GM18867 (cell line): ENCODE measurements around the gene EYA4.
A peak's percentile ranks its signal among the peaks of the same experiment; 100 is the strongest.

Experiments
- ATAC-seq: cut with Tn5 transposase; IDR thresholded peaks from one replicate; pipeline ENCODE4 v1.9.1; 2021; ENCODE audit warnings: mild to moderate bottlenecking, moderate library complexity; ENCODE audit not compliant: unreplicated experiment

Gene EYA4

DNA sequence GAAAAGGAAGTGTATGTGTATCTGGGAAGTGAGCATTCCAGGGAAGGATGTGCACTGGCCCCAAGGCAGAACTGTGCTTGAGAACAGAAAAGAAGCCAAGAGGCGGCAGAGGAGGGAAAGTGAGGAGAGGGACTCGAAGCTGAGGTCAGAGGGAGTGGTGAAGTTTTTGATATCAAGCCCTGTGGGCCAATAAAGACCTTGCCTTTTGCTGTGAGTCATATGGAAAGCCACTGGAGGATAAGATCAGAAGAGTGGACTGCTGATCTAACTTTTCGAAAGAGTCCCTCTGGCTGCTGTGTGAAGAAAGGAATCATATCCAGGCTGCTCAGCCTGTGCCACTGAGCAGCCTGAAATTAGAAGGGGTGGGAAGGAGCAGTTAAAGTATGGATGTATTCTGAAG, 99.4 kb downstream of the EYA4 start:
- no peak for ATAC-seq

GRCh38 chr6:133341607-133342158, 100.5 kb downstream of the EYA4 start:
- no peak for ATAC-seq

DNA sequence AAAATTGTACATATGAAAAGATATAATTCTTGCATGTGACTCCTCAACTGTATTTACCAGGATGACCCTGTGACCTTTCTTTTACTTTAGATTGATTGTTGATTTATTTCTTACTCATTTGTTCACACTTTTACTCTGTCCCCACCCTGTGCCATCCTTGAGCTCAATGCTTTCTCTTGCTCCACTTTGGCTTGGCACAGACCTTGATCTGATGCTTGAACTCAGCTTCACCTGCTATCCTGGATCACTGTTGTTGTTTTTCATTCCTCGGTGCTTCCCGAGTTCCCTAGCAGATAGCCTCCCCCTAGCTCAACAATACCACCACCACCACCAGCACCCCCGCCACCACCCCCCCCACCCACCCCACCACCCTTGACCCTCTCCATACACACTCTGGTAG, 102.1 kb downstream of the EYA4 start:
- no peak for ATAC-seq

GRCh38 chr6:133348846-133349245, 107.7 kb downstream of the EYA4 start:
- no peak for ATAC-seq

- no peak for ATAC-seq
Observed at GRCh38 chr6:133350928-133351327, 109.8 kb downstream of the EYA4 start.

DNA sequence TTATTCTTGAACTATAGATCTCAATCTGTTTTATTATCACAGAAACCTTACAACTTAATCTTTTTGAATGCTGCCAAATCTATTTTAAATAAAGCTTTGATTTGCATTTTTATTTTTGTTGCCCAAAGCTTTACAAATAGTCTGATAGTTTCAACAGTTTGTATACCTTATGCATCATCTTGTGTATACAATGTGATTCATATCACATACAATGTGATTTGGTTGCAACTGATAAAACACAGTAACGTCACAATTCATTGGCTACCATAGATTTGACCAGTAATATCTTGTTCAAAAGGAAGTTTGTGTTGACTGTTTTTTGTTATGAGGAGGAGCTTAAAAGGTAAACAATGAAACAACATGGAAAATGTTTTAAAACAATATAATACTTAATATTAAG, 110.9 kb downstream of the EYA4 start:
- no peak for ATAC-seq

- ATAC-seq, result no peak
Observed at GRCh38 chr6:133353061-133353460, 111.9 kb downstream of the EYA4 start.

DNA sequence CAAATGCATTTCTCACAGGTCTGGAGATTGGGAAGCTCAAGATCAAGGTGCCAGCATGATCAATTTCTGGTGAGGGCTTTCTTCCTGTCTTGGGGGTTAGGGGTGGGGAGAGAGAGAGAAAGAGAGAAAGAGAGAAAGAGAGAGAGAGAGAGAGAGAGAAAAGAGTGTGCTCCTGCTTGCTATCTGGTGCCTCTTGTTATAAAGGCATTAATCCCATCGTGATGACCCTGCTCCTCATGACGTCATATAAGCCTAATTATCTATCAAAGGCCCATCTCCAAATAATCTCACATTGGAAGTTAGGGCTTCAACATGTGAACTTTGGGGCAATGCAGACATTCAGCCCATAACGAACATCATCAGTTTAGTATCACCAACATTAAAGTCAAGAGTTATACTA, 114.8 kb downstream of the EYA4 start:
- no peak for ATAC-seq

GRCh38 chr6:133358574-133359150, 117.5 kb downstream of the EYA4 start:
- no peak for ATAC-seq

- no peak for ATAC-seq
Observed at GRCh38 chr6:133359256-133359655, 118.1 kb downstream of the EYA4 start.

DNA sequence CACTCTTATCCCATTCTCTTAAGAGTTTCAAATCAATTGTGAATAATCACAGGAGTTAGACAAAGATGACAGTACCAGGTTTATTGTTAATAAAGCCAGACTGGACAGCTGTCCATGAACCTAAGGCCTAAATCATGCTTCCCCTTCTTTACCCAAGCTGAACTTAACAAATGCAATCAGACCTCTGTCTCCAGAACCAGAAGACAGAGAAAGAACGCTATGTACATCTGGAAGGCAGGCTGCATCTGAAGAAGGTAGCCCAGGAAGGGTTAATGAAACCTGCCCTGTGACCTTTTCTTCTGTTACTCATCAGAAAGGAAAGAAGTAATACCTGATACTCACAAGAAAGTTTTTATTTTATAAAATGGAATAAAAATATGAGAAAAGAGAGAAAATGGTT, 118.6 kb downstream of the EYA4 start:
- no peak for ATAC-seq

DNA sequence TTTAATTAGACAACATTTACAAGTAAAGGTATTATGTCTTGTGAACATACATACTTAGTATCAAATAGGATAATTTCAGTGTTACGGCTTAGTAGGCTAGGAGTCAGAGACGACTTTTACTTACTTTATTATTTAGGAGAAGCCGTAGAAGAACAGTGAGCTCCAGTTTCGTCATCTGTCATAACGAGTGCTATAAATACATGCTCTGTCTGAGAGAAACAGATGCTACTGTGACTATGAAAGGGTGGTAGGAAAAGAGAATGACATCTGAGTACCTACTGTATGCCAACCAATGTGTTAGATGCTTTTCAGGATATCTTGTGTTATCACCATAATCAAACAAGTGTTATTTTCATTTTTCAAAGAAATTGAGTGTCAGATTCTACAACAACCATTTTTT, 119.0 kb downstream of the EYA4 start:
- no peak for ATAC-seq

DNA sequence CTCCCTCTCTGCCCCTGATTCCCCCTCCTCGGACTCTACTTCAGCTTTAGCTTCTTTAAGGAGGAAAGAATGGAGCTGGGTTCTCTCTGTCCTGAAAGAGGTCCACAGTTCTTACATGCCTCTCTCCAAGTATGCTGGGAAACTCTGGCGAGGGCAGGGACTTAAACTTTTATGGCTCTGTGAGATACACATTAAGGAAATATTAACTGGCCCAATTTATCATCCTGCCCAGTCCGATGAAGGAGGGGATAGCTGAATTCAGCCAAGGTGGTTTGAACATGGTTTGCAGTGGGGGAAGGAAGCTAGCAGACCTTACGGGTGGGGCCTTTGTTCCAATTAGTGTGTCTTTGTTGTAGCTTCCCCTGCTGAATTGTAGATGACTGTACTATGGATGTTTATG, 121.7 kb downstream of the EYA4 start:
- no peak for ATAC-seq

GRCh38 chr6:133368664-133369063, 127.5 kb downstream of the EYA4 start:
- peak; percentile 58 for ATAC-seq

DNA sequence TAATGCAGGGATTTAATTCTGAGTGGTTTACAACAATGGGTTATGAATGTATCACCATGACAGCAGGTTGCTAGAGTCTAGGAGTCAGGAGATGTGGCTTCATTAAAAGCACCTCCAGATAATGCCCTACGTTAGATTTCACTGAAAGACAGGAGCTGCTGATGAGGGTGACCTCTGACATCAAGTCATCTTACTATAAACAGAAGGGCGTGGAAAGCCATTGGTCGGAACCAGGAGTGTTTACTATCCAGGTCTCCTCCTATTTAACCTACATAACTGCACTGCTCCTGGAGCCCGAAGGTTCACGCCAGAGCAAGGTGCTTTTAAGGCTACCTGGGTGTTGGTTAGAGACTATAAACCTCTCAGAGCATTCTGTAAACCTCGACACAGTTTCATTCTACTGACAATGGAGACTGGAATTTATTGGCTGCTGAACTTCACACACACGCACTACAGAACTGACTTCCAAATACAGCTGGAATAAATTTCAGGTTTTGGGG, 128.7 kb downstream of the EYA4 start:
- no peak for ATAC-seq

- ATAC-seq, result no peak
Observed at GRCh38 chr6:133376743-133377142, 135.6 kb downstream of the EYA4 start.

- no peak for ATAC-seq
Observed at GRCh38 chr6:133377219-133377618, 136.1 kb downstream of the EYA4 start.

GRCh38 chr6:133380047-133380446, 138.9 kb downstream of the EYA4 start:
- ATAC-seq, result no peak

GRCh38 chr6:133380723-133381122, 139.6 kb downstream of the EYA4 start:
- ATAC-seq, result no peak

GRCh38 chr6:133388731-133389130, 147.6 kb downstream of the EYA4 start:
- ATAC-seq, result no peak

DNA sequence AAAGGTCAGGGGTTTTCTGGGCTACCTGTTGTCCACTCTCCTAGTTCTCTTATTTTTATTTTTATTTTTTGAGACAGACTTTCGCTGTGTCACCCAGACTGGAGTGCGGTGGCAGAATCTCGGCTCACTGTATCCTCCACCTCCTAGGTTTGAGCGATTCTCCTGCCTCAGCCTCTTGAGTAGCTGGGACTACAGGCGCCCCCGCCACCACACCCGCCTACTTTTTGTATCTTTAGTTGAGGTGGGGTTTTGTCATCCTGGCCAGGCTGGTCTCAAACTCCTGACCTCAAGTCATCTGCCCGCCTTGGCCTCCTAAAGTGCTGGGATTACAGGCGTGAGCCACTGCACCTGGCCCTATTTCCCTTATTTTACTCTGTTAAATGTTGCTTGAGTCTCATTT, 149.0 kb downstream of the EYA4 start:
- ATAC-seq, result no peak

DNA sequence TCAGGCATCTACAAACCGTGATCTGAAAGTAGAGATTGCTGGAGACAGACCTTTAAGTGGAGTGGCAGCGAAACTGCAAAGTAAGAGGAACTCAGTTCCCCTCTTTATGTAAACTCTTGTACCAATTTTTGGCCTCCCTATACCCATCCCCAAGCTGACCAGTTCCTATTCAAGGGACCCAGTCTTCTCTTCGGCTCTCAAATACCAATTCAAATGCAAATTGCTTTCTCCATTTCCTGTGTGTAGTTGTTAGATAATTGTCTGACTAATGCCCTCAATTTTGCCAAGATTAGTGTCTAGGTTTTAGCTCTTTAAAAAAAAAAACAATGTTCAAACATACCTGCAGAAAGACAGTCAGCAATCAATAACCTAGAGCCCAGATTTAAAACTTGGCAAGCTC, 150.9 kb downstream of the EYA4 start:
- no peak for ATAC-seq

- ATAC-seq, result no peak
Observed at GRCh38 chr6:133392641-133393040, 151.5 kb downstream of the EYA4 start.
